HPDE6-E6E7 (cell line): Measurements from ENCODE around the gene DNAH11.
A peak's percentile ranks its signal among the peaks of the same experiment; 100 is the strongest.

Experiments
- DNase-seq: peaks from one replicate; pipeline ENCODE4 v3.0.0; 2011; ENCODE audit warnings: missing footprints; ENCODE audit errors: extremely low spot score

The DNAH11 gene

DNA sequence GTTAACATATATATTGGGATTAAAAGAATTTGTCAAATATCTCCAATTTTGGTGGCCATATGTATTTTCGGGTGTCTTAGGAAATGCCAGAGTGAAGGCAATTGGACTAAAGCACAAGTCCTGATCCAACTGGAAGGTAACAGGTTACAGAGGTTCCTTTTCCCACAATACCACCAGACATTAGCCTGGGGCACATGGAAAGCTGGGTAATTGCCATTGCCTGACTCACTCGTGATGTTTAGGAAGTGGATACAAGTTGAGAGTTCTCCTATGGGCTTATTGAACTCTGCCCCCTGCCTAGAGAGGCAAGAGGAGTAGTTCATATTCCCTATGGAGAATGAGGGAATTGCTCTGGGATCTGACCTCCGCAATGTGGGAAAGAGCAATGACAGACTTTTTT, 5.7 kb downstream of the DNAH11 start:
- no peak for DNase-seq

DNA sequence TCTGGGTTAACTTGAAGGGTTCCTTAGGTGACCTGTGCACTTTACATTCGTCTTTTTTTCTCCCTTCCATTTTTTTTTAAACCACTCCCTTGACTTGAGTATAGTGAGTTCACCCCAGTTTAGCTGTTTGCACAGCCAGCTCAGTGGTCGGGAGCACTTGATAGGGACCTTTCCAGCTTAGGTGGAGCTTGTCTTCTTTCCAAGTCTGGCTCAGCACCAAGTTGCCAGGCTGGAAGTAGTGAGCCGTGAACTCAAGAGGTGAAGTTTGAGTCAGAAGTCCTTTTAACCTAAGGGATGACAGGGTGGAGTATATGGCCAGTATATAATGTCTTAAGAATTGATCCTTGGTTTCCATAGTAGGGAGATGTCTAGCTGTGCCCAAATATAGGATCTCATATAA, 7.2 kb downstream of the DNAH11 start:
- no peak for DNase-seq

GRCh38 chr7:21550821-21551531, 8.1 kb downstream of the DNAH11 start:
- DNase-seq: no peak

- DNase-seq: no peak
Observed at GRCh38 chr7:21562385-21562784, 19.5 kb downstream of the DNAH11 start.

- no peak for DNase-seq
Observed at GRCh38 chr7:21565614-21566013, 22.8 kb downstream of the DNAH11 start.

- DNase-seq: no peak
Observed at GRCh38 chr7:21566094-21566493, 23.3 kb downstream of the DNAH11 start.

DNA sequence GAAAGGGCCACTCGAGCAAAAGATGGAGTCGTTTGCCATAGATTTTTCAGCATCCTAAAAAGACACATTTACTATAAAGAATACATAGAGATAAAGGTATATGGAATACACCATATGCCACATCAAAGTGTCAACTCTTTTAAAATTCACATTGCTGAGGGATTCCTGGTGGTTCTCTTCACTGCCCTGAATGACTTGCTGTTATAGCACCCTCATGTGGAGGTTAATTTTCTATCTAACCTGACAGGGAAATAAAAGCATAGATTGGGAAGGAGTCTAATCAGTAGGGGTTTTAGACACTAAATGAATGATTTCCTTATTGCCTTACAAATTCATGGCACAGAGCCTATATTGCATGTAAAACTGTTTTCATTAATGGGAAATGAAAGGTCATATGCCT, 25.9 kb downstream of the DNAH11 start:
- no peak for DNase-seq

DNA sequence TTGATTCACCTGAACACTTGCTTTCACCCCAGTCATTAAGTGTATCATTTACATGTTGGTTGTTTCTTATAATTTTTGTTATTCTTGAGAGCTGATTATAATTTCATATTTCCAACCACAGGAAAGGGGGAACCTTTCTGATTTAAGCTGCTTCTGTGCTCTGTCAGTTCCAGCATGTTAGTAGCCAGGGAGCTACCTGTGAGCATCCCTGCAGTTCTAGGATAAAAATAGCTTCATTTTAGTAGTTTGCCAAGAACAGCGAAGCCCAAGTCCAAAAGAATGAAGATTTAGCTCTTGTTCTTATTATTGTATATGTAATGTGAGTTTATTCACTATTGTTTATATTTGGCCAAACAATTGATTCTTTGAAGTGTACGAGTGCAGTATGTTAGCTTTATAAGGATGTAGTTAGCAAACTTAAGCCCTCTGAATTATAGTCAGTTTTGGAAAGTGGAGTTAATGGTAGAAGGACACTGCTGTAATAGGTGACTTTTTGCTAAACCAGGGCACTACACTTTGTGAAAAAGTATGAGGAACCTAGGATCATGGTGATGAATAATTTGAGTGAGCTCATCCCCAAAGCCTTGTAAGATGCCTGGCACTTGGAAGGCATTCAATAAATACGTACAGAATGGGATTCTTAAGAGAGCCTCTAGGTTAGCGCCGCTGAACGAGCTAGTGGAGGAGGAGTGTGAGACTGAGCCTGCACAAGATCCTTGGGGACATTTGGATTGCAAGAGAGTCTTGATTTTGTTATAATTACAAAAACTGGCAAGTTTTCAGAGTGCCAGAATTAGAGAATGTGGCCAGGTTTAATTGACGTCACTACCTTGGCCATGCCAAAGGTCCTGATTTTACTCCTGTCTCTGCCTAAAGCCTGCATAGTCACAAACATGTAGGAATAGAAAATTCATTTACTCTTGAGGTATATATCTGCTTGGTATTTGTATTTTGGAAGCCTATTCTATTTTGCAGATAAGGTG, 29.8 kb downstream of the DNAH11 start:
- no peak for DNase-seq

GRCh38 chr7:21579341-21580072, 36.7 kb downstream of the DNAH11 start:
- DNase-seq: no peak

DNA sequence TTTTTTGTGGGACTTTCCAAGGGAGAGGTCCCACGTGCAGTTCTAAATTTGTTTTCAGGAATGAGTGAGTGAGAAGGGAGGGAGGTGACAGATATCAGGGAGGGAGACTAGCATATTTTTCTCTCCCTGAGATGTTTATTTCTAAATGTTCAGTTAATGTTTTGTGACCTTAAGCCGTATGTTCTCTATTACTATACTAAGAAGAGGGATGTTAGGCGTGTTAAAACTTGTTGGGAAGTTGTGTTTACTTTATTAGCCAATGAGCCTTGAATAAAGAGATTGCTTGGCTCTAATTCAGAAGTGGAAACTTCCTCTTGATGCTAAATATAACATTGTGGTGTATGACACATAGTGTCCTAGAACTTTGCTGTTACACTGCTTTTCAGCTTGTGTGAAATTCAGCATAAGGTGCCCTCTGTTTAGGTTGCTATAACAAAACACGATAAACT, 37.3 kb downstream of the DNAH11 start:
- peak; percentile 54 for DNase-seq

DNA sequence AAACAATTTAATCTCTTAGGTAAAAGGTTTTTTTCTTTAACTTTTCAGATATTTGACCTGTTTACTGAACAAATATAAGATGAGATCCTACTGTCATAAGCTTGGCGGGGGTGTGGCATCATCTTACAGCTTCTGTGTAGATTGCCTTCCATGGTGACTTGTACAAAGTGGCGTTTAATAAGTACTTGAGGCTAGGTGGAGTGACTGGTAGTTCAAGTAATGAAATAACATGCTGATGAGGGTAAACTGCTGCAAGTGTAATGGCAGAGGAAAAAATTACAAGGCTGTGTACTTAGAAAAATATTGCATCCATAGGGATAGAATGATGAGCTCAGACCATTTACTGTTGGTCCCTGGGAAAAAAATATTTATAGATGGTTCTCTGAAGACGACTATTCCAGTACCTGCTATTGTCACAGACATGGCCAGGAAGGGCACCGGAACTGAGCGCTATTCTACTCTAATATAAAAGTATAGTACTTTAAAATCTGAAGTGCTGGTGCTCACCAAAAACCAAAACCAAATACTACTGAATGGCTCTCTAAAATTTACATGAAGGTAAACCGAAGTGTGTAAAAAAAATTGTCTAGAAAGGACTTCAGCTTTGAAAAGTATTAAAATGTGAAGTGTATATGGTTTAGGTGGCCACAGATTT, 42.4 kb downstream of the DNAH11 start:
- no peak for DNase-seq

- DNase-seq: no peak
Observed at GRCh38 chr7:21587139-21587784, 44.4 kb downstream of the DNAH11 start.

DNA sequence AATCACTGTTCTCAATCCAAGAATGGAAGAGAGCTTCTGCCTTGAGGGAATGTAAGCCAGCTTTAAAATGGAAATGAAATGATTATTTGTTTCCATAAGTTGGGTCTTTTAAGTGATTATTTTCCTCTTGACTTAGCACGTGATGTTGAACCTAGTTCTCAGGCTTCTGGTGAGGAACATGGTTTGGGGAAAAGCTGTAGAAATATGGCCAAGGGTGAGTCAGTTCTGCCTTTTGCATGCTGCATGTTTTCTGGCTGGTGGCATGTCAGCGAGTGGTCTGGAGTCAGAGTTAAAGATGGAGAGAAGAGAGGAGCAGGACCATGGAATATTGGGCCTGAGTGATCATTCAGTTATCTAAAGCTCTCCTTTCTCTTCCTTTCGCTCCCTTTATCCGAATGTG, 54.0 kb downstream of the DNAH11 start:
- DNase-seq: no peak

GRCh38 chr7:21603462-21603861, 60.6 kb downstream of the DNAH11 start:
- DNase-seq: no peak

GRCh38 chr7:21603972-21604749, 61.3 kb downstream of the DNAH11 start:
- DNase-seq: no peak

DNA sequence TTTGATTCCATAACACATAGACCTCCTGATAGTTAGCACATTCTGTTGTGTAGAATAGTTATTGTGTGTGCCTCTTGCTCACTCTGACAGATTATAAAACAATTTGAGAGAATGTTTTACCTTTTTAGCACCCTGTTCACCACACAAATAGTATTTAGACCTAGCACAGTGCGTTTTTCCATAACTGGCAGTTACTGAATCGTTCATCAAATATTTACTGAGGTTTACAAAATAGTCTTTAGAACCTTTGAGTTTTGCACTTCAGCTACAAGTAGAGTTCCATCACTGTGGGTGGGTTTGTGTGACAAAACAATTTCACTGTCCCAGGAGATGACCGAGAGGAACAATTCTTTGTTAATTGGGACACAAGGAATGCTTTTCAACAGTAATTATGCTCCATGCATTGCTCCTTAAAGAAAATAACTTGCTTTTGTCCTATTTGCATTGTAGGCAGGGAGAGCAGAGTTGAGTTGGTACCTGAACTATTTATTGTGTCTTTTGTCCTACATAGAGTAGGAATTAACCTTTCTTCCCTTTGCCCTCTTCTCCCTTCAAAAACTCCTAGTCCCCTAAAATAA, 62.3 kb downstream of the DNAH11 start:
- DNase-seq: no peak

DNA sequence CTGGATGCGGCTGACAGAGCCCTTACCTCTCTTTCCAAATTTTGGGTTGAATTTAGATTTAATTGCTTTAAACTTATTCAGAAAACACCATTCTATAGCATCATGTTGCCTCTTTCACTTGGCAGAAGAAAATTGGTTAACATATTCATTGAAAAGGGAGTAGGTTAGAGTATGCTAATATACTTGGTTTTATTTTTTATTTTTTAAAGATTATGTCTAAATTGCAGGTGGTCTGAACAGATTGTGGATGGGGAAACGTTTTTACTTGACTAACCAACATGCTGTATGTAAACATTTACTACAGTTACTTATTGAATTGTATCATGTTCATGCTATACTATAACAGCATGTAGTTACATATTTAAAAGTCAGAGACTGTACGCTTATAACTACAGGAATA, 65.6 kb downstream of the DNAH11 start:
- DNase-seq: no peak

DNA sequence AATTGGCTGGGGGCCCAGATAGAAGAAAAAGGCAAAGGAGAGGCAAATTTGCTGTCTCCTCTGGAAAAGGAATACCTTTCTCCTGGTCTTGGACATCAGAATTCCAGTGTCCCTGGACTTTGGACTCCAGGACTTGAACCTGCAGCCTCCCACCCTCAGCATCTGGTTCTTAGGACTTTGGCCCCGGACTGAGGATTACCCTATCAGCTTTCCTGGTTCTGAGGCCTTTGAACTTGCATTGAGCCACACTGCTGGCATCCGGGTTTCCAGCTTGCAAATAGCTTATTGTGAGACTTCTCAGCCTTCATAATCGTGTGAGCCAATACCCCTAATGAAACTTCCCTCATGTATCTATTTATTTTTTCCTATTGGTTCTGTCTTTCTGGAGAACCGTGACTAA, 68.3 kb downstream of the DNAH11 start:
- DNase-seq: no peak

DNA sequence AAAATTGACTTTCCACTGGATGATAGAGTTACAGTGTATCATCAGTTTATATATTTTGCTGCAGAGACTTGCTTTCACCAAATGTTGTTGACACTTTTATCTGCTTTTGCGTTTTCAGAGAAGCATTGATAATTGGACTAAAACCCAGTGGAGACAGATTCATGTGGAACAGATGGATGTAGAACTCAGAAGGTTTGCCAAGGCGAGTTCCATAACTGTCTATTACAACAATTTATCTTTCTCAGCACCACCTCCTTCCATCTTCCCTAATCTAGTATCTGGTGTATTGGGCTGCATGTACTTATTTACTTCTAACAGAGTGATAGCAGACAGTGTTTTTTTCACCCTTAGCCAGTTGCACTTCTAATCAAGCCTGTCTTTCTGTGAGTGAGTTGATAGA, 73.3 kb downstream of the DNAH11 start:
- no peak for DNase-seq
